ENCODE results near the gene SPINK5.

SPINK5 gene

GRCh38 chr5:148091991-148092964 is 28.5 kb downstream of the SPINK5 start:
- WGBS (ENCODE audit: insufficient coverage) = 100% methylated on average over 1 of the region's 4 CpGs

GRCh38 chr5:148094336-148094735 is 30.6 kb downstream of the SPINK5 start:
- no peaks in the 10 kb centered on the region for H3K36me3 ChIP-seq (ENCODE audit: control insufficient read depth in 4 of 4, insufficient read depth in 4 of 4, low read length in 3 of 4)
- no peak overlapping the region for H3K27ac ChIP-seq (ENCODE audit: insufficient read depth in 1 of 2, low read depth in 1 of 2, low read length in 2 of 2, poor library complexity in 1 of 2, severe bottlenecking in 2 of 2)
- 100% methylated on average over 3 of the region's 3 CpGs for WGBS (ENCODE audit: insufficient coverage)
- H3K4me3 ChIP-seq (ENCODE audit: control insufficient read depth in 1 of 7, extremely low read depth in 1 of 7, insufficient read depth in 4 of 7, low read depth in 2 of 7, low read length in 6 of 7) = no peak overlapping the region
- H3K4me1 ChIP-seq (ENCODE audit: control extremely low read depth in 1 of 4, control insufficient read depth in 4 of 4, insufficient read depth in 4 of 4, low read length in 3 of 4) = no peaks in the 10 kb centered on the region
- no peaks in the 10 kb centered on the region for H3K27me3 ChIP-seq (replicated peaks in 2 of 5; ENCODE audit: control insufficient read depth in 4 of 5, insufficient read depth in 5 of 5, low read length in 4 of 5)
- ChIA-PET POLR2A (no interaction called here), CTCF (no interaction called here)
- H3K9me3 ChIP-seq (ENCODE audit: control extremely low read depth in 1 of 5, control insufficient read depth in 4 of 5, insufficient read depth in 2 of 5, low read depth in 1 of 5, low read length in 4 of 5) = no peaks in the 10 kb centered on the region
- no peak for DNase-seq

More at GRCh38 chr5:148091991-148092964, 28.5 kb downstream of the SPINK5 start:
- Histone ChIP-seq H3K4me3 (ENCODE audit: control insufficient read depth in 1 of 7, extremely low read depth in 1 of 7, insufficient read depth in 4 of 7, low read depth in 2 of 7, low read length in 6 of 7) (no peak overlapping the region), H3K36me3 (ENCODE audit: control insufficient read depth in 4 of 4, insufficient read depth in 4 of 4, low read length in 3 of 4) (no peaks in the 10 kb centered on the region), H3K27ac (ENCODE audit: insufficient read depth in 1 of 2, low read depth in 1 of 2, low read length in 2 of 2, poor library complexity in 1 of 2, severe bottlenecking in 2 of 2) (no peak overlapping the region), H3K9me3 (ENCODE audit: control extremely low read depth in 1 of 5, control insufficient read depth in 4 of 5, insufficient read depth in 2 of 5, low read depth in 1 of 5, low read length in 4 of 5) (no peaks in the 10 kb centered on the region), H3K4me1 (ENCODE audit: control extremely low read depth in 1 of 4, control insufficient read depth in 4 of 4, insufficient read depth in 4 of 4, low read length in 3 of 4) (no peaks in the 10 kb centered on the region), H3K27me3 (replicated peaks in 2 of 5; ENCODE audit: control insufficient read depth in 4 of 5, insufficient read depth in 5 of 5, low read length in 4 of 5) (peaks cover 0 to 2% (median 0%) of the 10 kb centered on the region in 5 experiments)
- DNase-seq = no peak
- ChIA-PET CTCF (no interaction called here), POLR2A (interaction anchor here (0.6 kb wide), 1 partner anchor 11 kb away, joined by 4 read pairs; no protein-coding TSS in a partner anchor)

- CTCF ChIA-PET = no interaction called here
- Histone ChIP-seq H3K9me3 (ENCODE audit: control extremely low read depth in 1 of 5, control insufficient read depth in 4 of 5, insufficient read depth in 2 of 5, low read depth in 1 of 5, low read length in 4 of 5) (no peaks in the 10 kb centered on the region), H3K4me1 (ENCODE audit: control extremely low read depth in 1 of 4, control insufficient read depth in 4 of 4, insufficient read depth in 4 of 4, low read length in 3 of 4) (no peaks in the 10 kb centered on the region), H3K27me3 (replicated peaks in 2 of 5; ENCODE audit: control insufficient read depth in 4 of 5, insufficient read depth in 5 of 5, low read length in 4 of 5) (peaks cover 0 to 2% (median 0%) of the 10 kb centered on the region in 5 experiments), H3K36me3 (ENCODE audit: control insufficient read depth in 4 of 4, insufficient read depth in 4 of 4, low read length in 3 of 4) (no peaks in the 10 kb centered on the region), H3K27ac (ENCODE audit: insufficient read depth in 1 of 2, low read depth in 1 of 2, low read length in 2 of 2, poor library complexity in 1 of 2, severe bottlenecking in 2 of 2) (no peak overlapping the region), H3K4me3 (ENCODE audit: control insufficient read depth in 1 of 7, extremely low read depth in 1 of 7, insufficient read depth in 4 of 7, low read depth in 2 of 7, low read length in 6 of 7) (no peak overlapping the region)
- DNase-seq = no peak
- WGBS (ENCODE audit: insufficient coverage) = 92% methylated on average over 1 of the region's 1 CpG
- POLR2A ChIA-PET = no interaction called here
Measured at GRCh38 chr5:148104226-148104625, 40.4 kb downstream of the SPINK5 start.

GRCh38 chr5:148107608-148108007 is 43.8 kb downstream of the SPINK5 start:
- WGBS (ENCODE audit: insufficient coverage) = 100% methylated on average over 2 of the region's 3 CpGs
- Histone ChIP-seq H3K4me3 (ENCODE audit: control insufficient read depth in 1 of 7, extremely low read depth in 1 of 7, insufficient read depth in 4 of 7, low read depth in 2 of 7, low read length in 6 of 7) (no peak overlapping the region), H3K4me1 (ENCODE audit: control extremely low read depth in 1 of 4, control insufficient read depth in 4 of 4, insufficient read depth in 4 of 4, low read length in 3 of 4) (no peaks in the 10 kb centered on the region), H3K36me3 (ENCODE audit: control insufficient read depth in 4 of 4, insufficient read depth in 4 of 4, low read length in 3 of 4) (no peaks in the 10 kb centered on the region), H3K27ac (ENCODE audit: insufficient read depth in 1 of 2, low read depth in 1 of 2, low read length in 2 of 2, poor library complexity in 1 of 2, severe bottlenecking in 2 of 2) (no peak overlapping the region), H3K27me3 (replicated peaks in 2 of 5; ENCODE audit: control insufficient read depth in 4 of 5, insufficient read depth in 5 of 5, low read length in 4 of 5) (no peaks in the 10 kb centered on the region), H3K9me3 (ENCODE audit: control extremely low read depth in 1 of 5, control insufficient read depth in 4 of 5, insufficient read depth in 2 of 5, low read depth in 1 of 5, low read length in 4 of 5) (no peaks in the 10 kb centered on the region)
- ChIA-PET POLR2A (no interaction called here), CTCF (interaction anchor here (1.6 kb wide), 1 partner anchor 157 kb away, joined by 5 read pairs; no protein-coding TSS in a partner anchor)
- DNase-seq = peak in 2 of 3 donors; percentile 2 to 3

GRCh38 chr5:148113243-148113642 is 49.5 kb downstream of the SPINK5 start:
- H3K27me3 ChIP-seq (replicated peaks in 2 of 5; ENCODE audit: control insufficient read depth in 4 of 5, insufficient read depth in 5 of 5, low read length in 4 of 5) = no peaks in the 10 kb centered on the region
- ChIA-PET POLR2A (no interaction called here), CTCF (no interaction called here)
- no peak overlapping the region for H3K27ac ChIP-seq (ENCODE audit: insufficient read depth in 1 of 2, low read depth in 1 of 2, low read length in 2 of 2, poor library complexity in 1 of 2, severe bottlenecking in 2 of 2)
- no peaks in the 10 kb centered on the region for H3K4me1 ChIP-seq (ENCODE audit: control extremely low read depth in 1 of 4, control insufficient read depth in 4 of 4, insufficient read depth in 4 of 4, low read length in 3 of 4)
- no peaks in the 10 kb centered on the region for H3K36me3 ChIP-seq (ENCODE audit: control insufficient read depth in 4 of 4, insufficient read depth in 4 of 4, low read length in 3 of 4)
- no peak for DNase-seq
- H3K4me3 ChIP-seq (ENCODE audit: control insufficient read depth in 1 of 7, extremely low read depth in 1 of 7, insufficient read depth in 4 of 7, low read depth in 2 of 7, low read length in 6 of 7) = no peak overlapping the region
- H3K9me3 ChIP-seq (ENCODE audit: control extremely low read depth in 1 of 5, control insufficient read depth in 4 of 5, insufficient read depth in 2 of 5, low read depth in 1 of 5, low read length in 4 of 5) = no peaks in the 10 kb centered on the region

GRCh38 chr5:148120317-148120716 is 56.5 kb downstream of the SPINK5 start:
- POLR2A ChIA-PET = no interaction called here
- WGBS (ENCODE audit: insufficient coverage) = 100% methylated on average over 2 of the region's 3 CpGs
- CTCF ChIA-PET = no interaction called here

GRCh38 chr5:148125641-148126040 is 61.9 kb downstream of the SPINK5 start:
- no peak overlapping the region for H3K4me3 ChIP-seq (ENCODE audit: control insufficient read depth in 1 of 7, extremely low read depth in 1 of 7, insufficient read depth in 4 of 7, low read depth in 2 of 7, low read length in 6 of 7)
- H3K36me3 ChIP-seq (ENCODE audit: control insufficient read depth in 4 of 4, insufficient read depth in 4 of 4, low read length in 3 of 4) = no peaks in the 10 kb centered on the region
- 83% methylated on average over 3 of the region's 3 CpGs for WGBS (ENCODE audit: insufficient coverage)
- H3K27me3 ChIP-seq (replicated peaks in 2 of 5; ENCODE audit: control insufficient read depth in 4 of 5, insufficient read depth in 5 of 5, low read length in 4 of 5) = no peaks in the 10 kb centered on the region
- ChIA-PET CTCF (interaction anchor here (1.0 to 1.3 kb wide), 2 partner anchors 12 to 39 kb away, joined by 3 read pairs; no protein-coding TSS in a partner anchor), POLR2A (no interaction called here)
- peak in 2 of 3 donors; percentile 6 to 14 for DNase-seq
- H3K27ac ChIP-seq (ENCODE audit: insufficient read depth in 1 of 2, low read depth in 1 of 2, low read length in 2 of 2, poor library complexity in 1 of 2, severe bottlenecking in 2 of 2) = no peak overlapping the region
- H3K4me1 ChIP-seq (ENCODE audit: control extremely low read depth in 1 of 4, control insufficient read depth in 4 of 4, insufficient read depth in 4 of 4, low read length in 3 of 4) = no peaks in the 10 kb centered on the region
- H3K9me3 ChIP-seq (ENCODE audit: control extremely low read depth in 1 of 5, control insufficient read depth in 4 of 5, insufficient read depth in 2 of 5, low read depth in 1 of 5, low read length in 4 of 5) = no peaks in the 10 kb centered on the region

More at GRCh38 chr5:148120317-148120716, 56.5 kb downstream of the SPINK5 start:
- Histone ChIP-seq H3K36me3 (ENCODE audit: control insufficient read depth in 4 of 4, insufficient read depth in 4 of 4, low read length in 3 of 4) (no peaks in the 10 kb centered on the region), H3K4me3 (ENCODE audit: control insufficient read depth in 1 of 7, extremely low read depth in 1 of 7, insufficient read depth in 4 of 7, low read depth in 2 of 7, low read length in 6 of 7) (no peak overlapping the region), H3K9me3 (ENCODE audit: control extremely low read depth in 1 of 5, control insufficient read depth in 4 of 5, insufficient read depth in 2 of 5, low read depth in 1 of 5, low read length in 4 of 5) (no peaks in the 10 kb centered on the region), H3K4me1 (ENCODE audit: control extremely low read depth in 1 of 4, control insufficient read depth in 4 of 4, insufficient read depth in 4 of 4, low read length in 3 of 4) (no peaks in the 10 kb centered on the region), H3K27ac (ENCODE audit: insufficient read depth in 1 of 2, low read depth in 1 of 2, low read length in 2 of 2, poor library complexity in 1 of 2, severe bottlenecking in 2 of 2) (no peak overlapping the region), H3K27me3 (replicated peaks in 2 of 5; ENCODE audit: control insufficient read depth in 4 of 5, insufficient read depth in 5 of 5, low read length in 4 of 5) (no peaks in the 10 kb centered on the region)
- no peak for DNase-seq
